ENCODE measurements around the gene RAB3GAP2.

The RAB3GAP2 gene

GRCh38 chr1:220296981-220297380, 24.7 kb upstream of the RAB3GAP2 start:
- H3K9me2 ChIP-seq (replicated peaks; ENCODE audit: control insufficient read depth, low read length), result no peaks in the 10 kb centered on the region
- H3K36me3 ChIP-seq (ENCODE audit: control insufficient read depth, low read length), result no peaks in the 10 kb centered on the region
- no peak overlapping the region for H3K4me3 ChIP-seq (ENCODE audit: low read length)
- no peak overlapping the region for H3K4me2 ChIP-seq (ENCODE audit: low read length)
- no peaks in the 10 kb centered on the region for H3K79me2 ChIP-seq (ENCODE audit: control insufficient read depth, low read length)
- no peak overlapping the region for H3K27ac ChIP-seq (ENCODE audit: low read depth, low read length)
- no peak for TF ChIP-seq EZH2phosphoT487 (IDR thresholded peaks at IDR 0.05; ENCODE audit: borderline replicate concordance, low read length)
- TF ChIP-seq CTCF (IDR thresholded peaks at IDR 0.05; ENCODE audit: low read depth, low read length, poor library complexity, severe bottlenecking), result no peak
- no peaks in the 10 kb centered on the region; the same call in 1 of the 2 replicates for H3K27me3 ChIP-seq (ENCODE audit: control insufficient read depth, low read length)
- no peaks in the 10 kb centered on the region for H3K4me1 ChIP-seq (ENCODE audit: control insufficient read depth, low read length)
- H4K20me1 ChIP-seq (ENCODE audit: control insufficient read depth, insufficient read depth, low read depth, low read length), result no peaks in the 10 kb centered on the region
- no peaks in the 10 kb centered on the region for H3K9me3 ChIP-seq (ENCODE audit: control insufficient read depth, insufficient read depth, low read length)
- no peaks in the 10 kb centered on the region for H3F3A ChIP-seq (ENCODE audit: control insufficient read depth, insufficient read depth)

DNA sequence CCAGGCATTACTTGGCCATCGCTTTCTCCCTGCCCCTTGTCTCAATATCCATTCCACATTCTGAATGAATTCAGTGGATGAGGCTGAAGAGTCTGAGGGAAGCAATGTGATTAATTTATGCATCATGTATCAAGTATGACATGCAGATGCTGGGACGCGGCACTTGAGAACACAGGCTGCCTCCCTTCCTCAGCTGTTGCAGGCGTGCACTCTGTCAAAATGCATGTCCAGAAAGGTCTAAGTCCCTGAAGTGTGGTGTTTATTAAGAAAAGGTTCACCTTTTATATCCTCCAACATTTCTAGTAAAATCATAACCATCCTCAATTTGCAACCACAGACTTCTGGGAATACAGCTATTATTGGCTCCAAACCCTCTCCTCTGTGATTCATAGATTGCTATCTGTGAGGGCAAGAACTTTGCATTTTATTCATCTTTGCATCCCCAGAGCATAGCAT, 22.6 kb upstream of the RAB3GAP2 start:
- no peak overlapping the region for H3K27ac ChIP-seq (ENCODE audit: low read depth, low read length)
- no peaks in the 10 kb centered on the region for H3K4me1 ChIP-seq (ENCODE audit: control insufficient read depth, low read length)
- no peaks in the 10 kb centered on the region for H4K20me1 ChIP-seq (ENCODE audit: control insufficient read depth, insufficient read depth, low read depth, low read length)
- H3K27me3 ChIP-seq (ENCODE audit: control insufficient read depth, low read length), result peaks cover 5% of the 10 kb centered on the region; the same call in 1 of the 2 replicates
- H3K9me3 ChIP-seq (ENCODE audit: control insufficient read depth, insufficient read depth, low read length), result no peaks in the 10 kb centered on the region
- no peak overlapping the region for H3K4me2 ChIP-seq (ENCODE audit: low read length)
- no peaks in the 10 kb centered on the region for H3K36me3 ChIP-seq (ENCODE audit: control insufficient read depth, low read length)
- H3F3A ChIP-seq (ENCODE audit: control insufficient read depth, insufficient read depth), result no peaks in the 10 kb centered on the region
- H3K4me3 ChIP-seq (ENCODE audit: low read length), result no peak overlapping the region
- TF ChIP-seq CTCF (IDR thresholded peaks at IDR 0.05; ENCODE audit: low read depth, low read length, poor library complexity, severe bottlenecking) (no peak), EZH2phosphoT487 (IDR thresholded peaks at IDR 0.05; ENCODE audit: borderline replicate concordance, low read length) (no peak)
- H3K9me2 ChIP-seq (replicated peaks; ENCODE audit: control insufficient read depth, low read length), result no peaks in the 10 kb centered on the region
- H3K79me2 ChIP-seq (ENCODE audit: control insufficient read depth, low read length), result no peaks in the 10 kb centered on the region

- Histone ChIP-seq H3K36me3 (ENCODE audit: control insufficient read depth, low read length) (no peaks in the 10 kb centered on the region), H3K4me1 (ENCODE audit: control insufficient read depth, low read length) (no peaks in the 10 kb centered on the region), H3K9me2 (replicated peaks; ENCODE audit: control insufficient read depth, low read length) (no peaks in the 10 kb centered on the region), H3K27ac (ENCODE audit: low read depth, low read length) (no peak overlapping the region), H3K4me3 (ENCODE audit: low read length) (no peak overlapping the region), H3K79me2 (ENCODE audit: control insufficient read depth, low read length) (no peaks in the 10 kb centered on the region), H3K27me3 (ENCODE audit: control insufficient read depth, low read length) (peaks cover 8% of the 10 kb centered on the region; the same call in 1 of the 2 replicates), H4K20me1 (ENCODE audit: control insufficient read depth, insufficient read depth, low read depth, low read length) (no peaks in the 10 kb centered on the region), H3K4me2 (ENCODE audit: low read length) (no peak overlapping the region), H3F3A (ENCODE audit: control insufficient read depth, insufficient read depth) (no peaks in the 10 kb centered on the region), H3K9me3 (ENCODE audit: control insufficient read depth, insufficient read depth, low read length) (no peaks in the 10 kb centered on the region)
- no peak for TF ChIP-seq EZH2phosphoT487 (IDR thresholded peaks at IDR 0.05; ENCODE audit: borderline replicate concordance, low read length)
- TF ChIP-seq CTCF (IDR thresholded peaks at IDR 0.05; ENCODE audit: low read depth, low read length, poor library complexity, severe bottlenecking), result no peak
Observed at GRCh38 chr1:220291580-220291979, 19.3 kb upstream of the RAB3GAP2 start.
